GM18907 (cell line): ENCODE measurements around the gene PRRT1.

ENCODE experiments used
- ATAC-seq: cut with Tn5 transposase; IDR thresholded peaks from one replicate; pipeline ENCODE4 v1.9.1; 2021; ENCODE audit warnings: mild to moderate bottlenecking, moderate library complexity; ENCODE audit not compliant: unreplicated experiment

The PRRT1 gene

DNA sequence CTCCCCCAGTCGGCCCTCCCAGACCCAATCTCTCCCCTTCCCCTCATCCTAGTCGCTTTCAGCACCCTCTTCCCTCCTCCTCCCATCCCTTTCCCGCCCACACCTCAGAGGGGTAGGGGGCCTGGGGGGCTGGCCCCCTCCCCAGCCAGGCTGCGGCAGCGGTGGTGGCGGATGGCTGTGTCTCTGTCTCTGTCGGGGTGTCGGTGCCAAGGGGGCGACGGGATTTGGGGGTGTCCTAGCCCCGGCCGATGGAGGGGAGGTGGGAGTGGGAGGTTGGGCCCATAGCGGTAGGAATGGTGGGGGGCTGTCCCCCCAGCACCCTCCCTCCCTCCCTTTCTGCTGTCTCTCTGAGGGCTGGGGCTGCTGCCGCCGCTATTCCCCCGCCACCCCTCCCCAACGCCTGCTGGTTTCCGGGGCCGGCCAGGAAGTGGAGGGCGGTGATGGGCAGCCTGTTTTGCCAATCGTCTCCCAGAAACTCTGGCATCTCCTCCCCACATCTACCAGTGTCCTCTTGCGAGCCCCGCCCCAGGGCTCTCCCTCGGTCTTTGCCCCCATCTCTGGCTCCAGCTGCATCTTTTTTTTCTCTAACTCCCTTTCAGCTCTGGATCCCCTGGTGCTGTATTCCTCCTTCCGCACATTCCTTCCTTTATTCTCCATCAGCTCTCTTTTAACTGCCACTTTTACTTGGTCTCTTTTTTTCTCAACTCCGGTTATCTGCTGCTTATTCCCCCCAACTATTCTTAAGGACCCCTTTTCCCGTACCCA lies 24.2 kb upstream of the PRRT1 start, which contains the start of gene AGPAT1:
AGPAT1 (minus strand) TSS at position 374 of the 765 bp plus-strand sequence. CDS start 4,588 bp downstream, outside the sequence.
- peak; percentile 47 for ATAC-seq

DNA sequence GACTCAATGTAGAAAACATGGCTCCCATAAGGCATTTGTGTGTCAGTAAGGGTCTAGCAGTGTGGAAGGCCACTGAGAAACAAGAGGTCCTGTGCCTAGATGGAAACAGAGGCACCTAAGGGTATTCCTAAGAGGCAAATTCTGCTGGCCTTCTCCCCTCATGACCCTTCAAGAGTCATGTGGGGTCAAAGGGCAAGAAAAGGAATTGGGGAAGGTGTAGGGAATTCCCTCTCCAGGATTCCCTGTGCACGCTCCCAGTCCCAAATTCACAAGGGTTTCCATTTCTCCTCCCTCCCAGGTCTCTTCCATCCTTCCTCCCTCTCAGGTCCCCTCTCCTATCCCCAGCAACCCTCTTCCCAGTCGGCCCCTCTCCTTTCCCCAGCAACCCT lies 23.6 kb upstream of the PRRT1 start:
- no peak for ATAC-seq

DNA sequence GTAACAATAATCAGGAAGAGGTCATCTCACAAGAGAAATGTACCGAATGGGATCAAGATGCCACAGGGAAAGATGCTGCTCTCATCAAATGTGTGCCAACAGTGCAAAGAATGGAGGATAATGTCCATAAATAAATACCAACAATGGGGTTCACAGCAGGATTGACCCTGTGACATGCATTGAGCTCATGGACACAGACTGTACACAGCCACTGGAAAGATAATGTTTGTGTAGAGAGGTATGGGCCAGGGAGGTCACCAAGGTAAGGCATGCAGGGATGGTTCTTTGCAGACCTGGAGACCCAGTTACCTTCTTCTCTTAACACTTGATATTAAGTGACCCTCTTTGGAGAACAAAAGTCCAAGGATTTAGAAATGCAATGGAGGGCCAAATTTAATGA lies 22.7 kb upstream of the PRRT1 start:
- no peak for ATAC-seq

DNA sequence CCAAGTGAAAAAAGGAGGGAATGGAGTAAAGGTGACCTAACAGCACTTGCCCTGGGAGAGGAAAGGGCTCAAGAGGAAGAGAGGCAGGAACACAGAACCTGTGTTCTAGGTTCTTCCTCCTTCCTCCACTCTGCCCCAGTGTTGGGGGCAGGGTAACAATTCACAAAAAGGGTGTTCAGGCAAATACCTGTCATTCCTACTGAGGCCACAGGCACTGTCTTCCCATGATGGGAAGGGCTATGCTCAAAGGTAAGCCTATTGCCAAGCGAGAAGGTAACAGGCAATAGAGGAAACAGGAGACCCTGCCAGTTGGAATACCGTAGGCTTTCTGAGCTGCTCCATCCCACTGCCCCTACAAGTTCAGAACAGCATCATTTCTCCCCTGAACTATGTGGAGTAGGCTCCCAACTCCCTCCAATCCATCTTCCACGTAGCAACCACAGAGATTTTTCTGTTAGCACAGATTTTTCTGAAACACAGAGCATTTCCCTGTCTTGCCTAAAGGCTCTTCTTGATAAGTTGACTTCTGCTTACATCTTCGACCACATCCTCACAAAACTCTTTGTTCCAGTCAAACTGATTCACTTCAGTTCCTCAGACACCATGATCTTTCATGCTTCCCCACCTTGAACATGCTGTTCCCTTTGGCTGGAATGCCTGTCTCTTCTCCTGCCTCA lies 21.4 kb upstream of the PRRT1 start:
- no peak for ATAC-seq

DNA sequence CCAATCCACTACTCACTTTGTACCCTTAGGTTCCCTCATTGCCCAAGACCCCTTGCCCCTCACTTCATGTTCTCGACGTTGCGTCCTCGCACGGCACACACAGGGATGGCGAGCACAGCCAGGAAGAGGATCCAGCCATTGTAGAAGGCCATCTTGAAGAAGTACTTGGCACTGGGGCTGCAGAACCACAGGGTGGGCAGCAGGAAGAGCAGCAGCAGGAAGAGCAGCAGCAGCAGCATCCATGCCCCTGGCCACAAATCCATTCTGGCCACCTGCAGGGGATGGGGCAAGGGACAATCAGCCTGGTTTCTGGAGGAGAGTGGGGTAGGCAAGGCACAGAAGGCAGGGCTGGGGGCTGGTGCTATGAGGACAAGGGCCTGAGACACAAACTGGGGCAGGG lies 19.5 kb upstream of the PRRT1 start:
- ATAC-seq = no peak

- no peak for ATAC-seq
Observed at GRCh38 chr6:32170294-32170693, 18.6 kb upstream of the PRRT1 start.

DNA sequence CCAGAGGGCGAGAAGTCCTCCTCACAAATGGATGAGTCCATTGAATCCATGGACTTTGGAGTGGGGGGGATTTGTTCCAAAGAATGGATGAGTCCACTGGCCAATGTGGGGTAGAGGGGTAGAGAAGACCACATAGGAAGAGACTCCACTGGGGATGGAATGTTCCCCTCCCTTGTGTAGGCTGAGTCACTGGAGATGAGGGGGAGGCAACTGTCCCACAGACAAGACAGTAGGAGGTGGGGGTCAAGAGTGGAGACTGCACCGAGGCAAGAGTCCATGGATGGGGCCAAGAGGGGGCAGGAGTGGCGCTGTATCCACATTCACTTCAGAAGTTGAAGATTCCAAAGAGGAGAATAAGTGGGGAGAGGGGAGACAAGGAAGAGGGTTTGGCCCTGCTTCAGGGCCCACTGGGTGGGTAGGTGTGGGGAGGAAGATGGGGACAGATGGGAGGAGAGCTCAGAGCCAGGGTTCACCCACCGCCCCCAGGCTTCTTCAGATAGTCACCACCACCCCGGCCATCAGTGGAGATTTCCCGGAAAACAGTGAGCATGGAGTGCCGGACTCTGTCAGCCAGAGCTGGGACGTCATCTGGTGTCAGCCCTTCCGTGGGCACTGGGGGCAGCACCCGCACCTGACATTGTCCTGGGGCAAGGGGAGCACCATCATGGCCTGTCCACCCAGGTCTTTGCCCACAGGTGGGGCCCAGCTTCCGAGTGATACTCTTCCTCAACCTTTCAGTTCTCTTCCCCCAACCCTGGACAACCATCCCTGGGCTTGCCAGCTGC lies 17.3 kb upstream of the PRRT1 start:
- ATAC-seq = no peak

- ATAC-seq = no peak
Observed at GRCh38 chr6:32168350-32168749, 16.6 kb upstream of the PRRT1 start.

DNA sequence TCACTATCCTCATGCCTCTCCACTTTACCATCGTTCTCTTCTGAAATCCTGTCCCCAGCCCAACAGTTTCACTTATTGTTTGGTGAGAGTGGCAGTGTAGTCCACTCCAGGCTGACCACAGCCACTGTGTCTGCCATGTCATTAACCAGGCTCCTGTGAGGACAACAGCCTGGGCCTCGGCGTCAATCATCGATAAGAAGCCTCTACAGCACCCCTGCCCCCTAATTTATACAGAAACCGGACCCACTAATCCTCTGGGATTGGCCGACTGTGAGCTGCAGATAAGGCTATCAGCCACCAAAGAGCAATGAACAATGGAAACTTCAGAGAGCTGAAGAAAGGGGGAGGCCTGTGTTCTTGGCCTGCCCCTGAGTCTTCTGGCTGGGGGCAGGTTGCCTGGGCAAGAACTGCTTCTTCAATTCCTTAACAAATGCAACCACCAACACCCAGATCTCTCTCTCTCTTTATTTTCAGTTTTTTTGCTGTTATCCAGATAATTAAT lies 16.1 kb upstream of the PRRT1 start:
- no peak for ATAC-seq

DNA sequence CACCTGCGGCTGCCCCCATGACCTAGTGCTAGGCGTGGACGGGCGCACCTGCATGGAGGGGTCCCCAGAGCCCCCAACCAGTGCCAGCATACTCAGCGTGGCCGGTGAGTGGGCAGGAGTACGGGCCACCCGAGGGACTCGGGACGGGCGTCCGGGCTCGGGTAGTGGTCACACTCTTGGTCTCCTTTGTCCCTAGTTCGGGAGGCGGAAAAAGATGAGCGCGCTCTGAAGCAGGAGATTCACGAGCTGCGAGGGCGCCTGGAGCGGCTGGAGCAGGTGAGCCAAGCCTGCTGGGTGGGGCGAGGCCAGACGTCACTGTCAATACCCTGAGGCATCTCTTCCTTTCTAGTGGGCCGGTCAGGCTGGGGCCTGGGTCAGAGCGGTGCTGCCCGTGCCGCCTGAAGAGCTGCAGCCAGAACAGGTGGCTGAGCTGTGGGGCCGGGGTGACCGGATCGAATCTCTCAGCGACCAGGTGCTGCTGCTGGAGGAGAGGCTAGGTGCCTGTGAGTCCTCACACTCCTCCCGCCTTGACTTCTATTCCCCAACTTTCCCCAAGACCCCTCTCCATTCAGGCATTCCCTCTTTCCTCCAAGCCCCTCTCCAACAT lies 15.5 kb upstream of the PRRT1 start:
- ATAC-seq = no peak

GRCh38 chr6:32166411-32167061 lies 14.8 kb upstream of the PRRT1 start:
- no peak for ATAC-seq

DNA sequence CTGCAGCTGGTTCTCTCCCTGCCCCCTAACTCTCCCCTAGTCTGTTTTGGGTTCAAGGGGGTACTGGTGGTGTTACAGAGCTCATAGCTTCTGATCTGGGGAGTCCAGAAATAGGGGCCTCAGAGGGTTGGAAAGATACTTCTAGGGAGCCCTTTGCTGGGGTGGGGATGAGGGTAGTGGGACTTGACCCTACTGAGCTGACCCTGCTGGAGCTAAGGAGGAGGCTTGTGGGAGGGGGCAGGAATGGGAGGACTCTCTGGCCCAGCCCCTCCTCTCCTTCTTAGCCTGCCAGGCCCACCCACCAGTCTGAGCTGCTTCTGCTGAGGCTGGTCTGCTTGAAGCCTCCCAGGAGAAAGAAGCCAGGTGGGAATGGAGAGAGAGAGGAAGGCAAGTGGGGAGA lies 12.6 kb upstream of the PRRT1 start, which contains the start of gene EGFL8:
EGFL8 (plus strand) TSS at position 301 of the 400 bp plus-strand sequence. CDS start 1,571 bp downstream, outside the sequence.
- no peak for ATAC-seq

- no peak for ATAC-seq
Observed at GRCh38 chr6:32163559-32164258, 12.0 kb upstream of the PRRT1 start.

- no peak for ATAC-seq
Observed at GRCh38 chr6:32158052-32158451, 6.3 kb upstream of the PRRT1 start.

DNA sequence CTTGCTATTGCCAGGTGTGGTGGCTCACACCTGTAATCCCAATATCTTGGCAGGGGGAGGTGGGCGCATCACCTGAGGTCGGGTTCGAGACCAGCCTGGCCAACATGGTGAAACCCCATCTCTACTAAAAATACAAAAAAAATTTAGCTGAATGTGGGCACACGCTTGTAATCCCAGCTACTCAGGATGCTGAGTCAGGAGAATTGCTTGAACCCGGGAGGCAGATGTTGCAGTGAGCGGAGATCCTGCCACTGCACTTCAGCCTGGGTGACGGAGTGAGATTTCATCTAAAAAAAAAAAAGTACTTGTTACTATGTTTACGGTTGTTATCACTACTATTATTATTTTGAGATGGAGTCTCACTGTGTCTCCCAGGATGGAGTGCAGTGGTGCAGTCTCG lies 5.2 kb upstream of the PRRT1 start:
- no peak for ATAC-seq

DNA sequence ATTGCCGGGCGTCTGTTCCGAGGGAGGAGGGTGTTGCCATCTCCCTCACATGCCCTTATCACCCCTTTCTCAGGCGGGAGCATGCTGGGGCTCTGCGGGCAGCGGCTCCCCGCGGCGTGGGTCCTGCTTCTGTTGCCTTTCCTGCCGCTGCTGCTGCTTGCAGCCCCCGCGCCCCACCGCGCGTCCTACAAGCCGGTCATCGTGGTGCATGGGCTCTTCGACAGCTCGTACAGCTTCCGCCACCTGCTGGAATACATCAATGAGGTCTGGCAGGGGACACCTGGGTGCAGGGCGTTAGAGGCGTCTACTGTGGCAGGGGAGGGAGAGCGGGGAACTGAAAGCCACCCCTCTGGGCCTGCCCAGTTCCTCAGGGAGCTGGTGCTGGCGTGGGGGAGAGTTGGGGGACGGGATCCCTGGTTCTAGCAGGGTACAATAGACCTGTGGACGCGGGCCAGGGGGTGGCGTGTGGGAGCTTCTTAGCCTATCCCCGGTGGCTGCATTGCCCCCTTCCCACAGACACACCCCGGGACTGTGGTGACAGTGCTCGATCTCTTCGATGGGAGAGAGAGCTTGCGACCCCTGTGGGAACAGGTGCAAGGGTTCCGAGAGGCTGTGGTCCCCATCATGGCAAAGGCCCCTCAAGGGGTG lies 2.9 kb upstream of the PRRT1 start:
- peak; percentile 56 for ATAC-seq

DNA sequence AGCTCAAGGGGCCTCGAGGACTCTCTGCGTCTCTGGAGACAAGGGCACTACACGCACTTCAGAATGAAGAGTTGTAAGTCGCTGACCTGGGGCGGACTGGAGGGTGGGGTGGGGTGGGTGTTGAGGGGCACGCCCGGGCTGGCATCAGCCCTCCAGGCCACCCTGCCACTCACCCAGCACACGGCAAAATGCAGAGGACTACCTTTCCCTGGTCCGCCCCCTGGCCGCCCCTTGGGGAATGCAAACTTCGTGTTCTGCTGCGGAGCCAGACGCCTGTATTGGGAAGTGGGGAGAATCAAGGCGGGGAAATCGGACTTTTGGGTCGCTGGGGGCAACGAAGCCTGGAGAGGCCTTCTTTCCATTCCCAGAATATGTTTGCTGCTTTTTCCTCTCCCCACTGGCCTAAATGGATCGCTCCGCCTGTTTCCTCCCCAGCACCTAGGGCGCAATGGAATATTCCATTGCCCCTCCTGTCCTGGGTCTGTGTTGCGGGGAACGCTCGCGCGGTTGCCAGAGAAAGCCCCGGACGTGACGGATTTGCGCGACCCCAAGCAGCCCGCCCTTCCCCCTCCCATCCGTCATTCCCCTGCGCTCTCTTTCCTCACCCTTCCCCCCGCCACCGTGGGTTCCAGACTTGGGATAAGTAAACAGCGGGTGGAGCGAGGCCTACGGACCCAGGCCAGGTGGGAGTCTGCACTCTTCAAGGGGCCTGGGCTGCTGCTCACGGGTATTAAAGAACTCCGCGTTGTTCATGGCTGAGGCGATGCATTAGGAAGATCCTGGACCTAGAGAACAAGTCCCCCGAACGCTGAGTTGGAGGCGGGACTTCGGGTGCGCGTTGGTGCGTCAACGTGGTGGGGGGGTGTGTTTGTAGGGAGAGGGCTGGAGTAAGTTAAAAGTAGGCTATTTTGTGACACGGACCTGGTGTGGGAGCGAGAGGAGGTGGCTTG lies 2.1 kb upstream of the PRRT1 start, which contains the start of gene PPT2:
PPT2 (plus strand) TSS at position 578 of the 950 bp plus-strand sequence. CDS start 454 bp downstream, outside the sequence.
- ATAC-seq = peak; percentile 41
